ENCODE data around the gene ZNF41.
"Not testable (repeated sequence)": the region's sequence is repeated elsewhere in the genome, so short reads cannot be mapped to it uniquely, and the experiment has no call there.

ZNF41 gene

GRCh38 chrX:47501226-47502074 is 18.4 kb upstream of the ZNF41 start:
- ATAC-seq: no peak
- Mint-ChIP-seq H3K9me3 (no peaks in the 10 kb centered on the region), H3K4me1 (no peaks in the 10 kb centered on the region), H3K36me3 (no peaks in the 10 kb centered on the region), H3K4me3 (no peak overlapping the region), H3K27ac (no peak overlapping the region)
- DNase-seq (ENCODE audit: low spot score in 2 of 2): no peak

GRCh38 chrX:47500554-47500953 is 17.5 kb upstream of the ZNF41 start:
- ATAC-seq (no peak), DNase-seq (ENCODE audit: low spot score in 2 of 2) (no peak)
- H3K4me1 Mint-ChIP-seq: no peaks in the 10 kb centered on the region
- no peak overlapping the region for H3K27ac Mint-ChIP-seq
- no peaks in the 10 kb centered on the region for H3K9me3 Mint-ChIP-seq
- no peak overlapping the region for H3K4me3 Mint-ChIP-seq
- H3K36me3 Mint-ChIP-seq: no peaks in the 10 kb centered on the region

- ATAC-seq (no peak), DNase-seq (ENCODE audit: low spot score in 2 of 2) (no peak)
- Mint-ChIP-seq H3K9me3 (no peaks in the 10 kb centered on the region), H3K4me1 (no peaks in the 10 kb centered on the region), H3K27ac (no peak overlapping the region), H3K36me3 (no peaks in the 10 kb centered on the region), H3K4me3 (no peak overlapping the region)
Measured at GRCh38 chrX:47499293-47499692, 16.3 kb upstream of the ZNF41 start.

GRCh38 chrX:47498411-47498810 is 15.4 kb upstream of the ZNF41 start:
- DNase-seq (ENCODE audit: low spot score in 2 of 2): no peak
- ATAC-seq: no peak
- H3K4me1 Mint-ChIP-seq: no peaks in the 10 kb centered on the region
- no peaks in the 10 kb centered on the region for H3K36me3 Mint-ChIP-seq
- H3K4me3 Mint-ChIP-seq: no peak overlapping the region
- H3K9me3 Mint-ChIP-seq: no peaks in the 10 kb centered on the region
- H3K27ac Mint-ChIP-seq: no peak overlapping the region

- no peak overlapping the region for H3K27ac Mint-ChIP-seq
- H3K9me3 Mint-ChIP-seq: no peaks in the 10 kb centered on the region
- no peak for ATAC-seq
- no peak for DNase-seq (ENCODE audit: low spot score in 2 of 2)
- no peaks in the 10 kb centered on the region for H3K36me3 Mint-ChIP-seq
- H3K4me3 Mint-ChIP-seq: no peak overlapping the region
- no peaks in the 10 kb centered on the region for H3K4me1 Mint-ChIP-seq
Measured at GRCh38 chrX:47497271-47497888, 14.4 kb upstream of the ZNF41 start.

GRCh38 chrX:47492133-47492532 is 9.1 kb upstream of the ZNF41 start:
- not testable (repeated sequence) for H3K9me3 Mint-ChIP-seq, H3K36me3 Mint-ChIP-seq

GRCh38 chrX:47489507-47490275 is 6.7 kb upstream of the ZNF41 start:
- Mint-ChIP-seq H3K4me3 (no peak overlapping the region), H3K4me1 (no peaks in the 10 kb centered on the region), H3K27ac (no peak overlapping the region), H3K36me3 (no peaks in the 10 kb centered on the region), H3K9me3 (no peaks in the 10 kb centered on the region)
- ATAC-seq: no peak
- no peak for DNase-seq (ENCODE audit: low spot score in 2 of 2)

More at GRCh38 chrX:47492133-47492532, 9.1 kb upstream of the ZNF41 start:
- not testable (repeated sequence) for DNase-seq (ENCODE audit: low spot score in 2 of 2); H3K4me3 Mint-ChIP-seq; H3K4me1 Mint-ChIP-seq; ATAC-seq; H3K27ac Mint-ChIP-seq

- DNase-seq (ENCODE audit: low spot score in 2 of 2): no peak
- H3K4me3 Mint-ChIP-seq: no peak overlapping the region
- no peak for ATAC-seq
- H3K27ac Mint-ChIP-seq: no peak overlapping the region
- peaks cover 14% of the 10 kb centered on the region for H3K36me3 Mint-ChIP-seq
- peaks cover 9% of the 10 kb centered on the region for H3K4me1 Mint-ChIP-seq
- no peaks in the 10 kb centered on the region for H3K9me3 Mint-ChIP-seq
Measured at GRCh38 chrX:47484885-47485284, 1.9 kb upstream of the ZNF41 start.

- ATAC-seq (no peak), DNase-seq (ENCODE audit: low spot score in 2 of 2) (no peak)
- H3K27ac Mint-ChIP-seq: peak overlapping the region; percentile 89
- H3K4me3 Mint-ChIP-seq: peak overlapping the region; percentile 77
- H3K4me1 Mint-ChIP-seq: peaks cover 9% of the 10 kb centered on the region
- no peaks in the 10 kb centered on the region for H3K9me3 Mint-ChIP-seq
- peaks cover 19% of the 10 kb centered on the region for H3K36me3 Mint-ChIP-seq
Measured at GRCh38 chrX:47483306-47484268, 565 bp upstream of the ZNF41 start.

- ATAC-seq: peak; percentile 74
- DNase-seq (ENCODE audit: low spot score in 2 of 2): peak; percentile 5 to 56
- Mint-ChIP-seq H3K27ac (peak overlapping the region; percentile 89), H3K36me3 (peaks cover 31% of the 10 kb centered on the region), H3K9me3 (no peaks in the 10 kb centered on the region), H3K4me3 (peak overlapping the region; percentile 77), H3K4me1 (peaks cover 9% of the 10 kb centered on the region)
Measured at GRCh38 chrX:47482065-47482511, 934 bp downstream of the ZNF41 start.

GRCh38 chrX:47481160-47481559 is 1.9 kb downstream of the ZNF41 start:
- Mint-ChIP-seq H3K4me1 (peaks cover 13% of the 10 kb centered on the region), H3K36me3 (peaks cover 31% of the 10 kb centered on the region), H3K9me3 (no peaks in the 10 kb centered on the region), H3K4me3 (peak overlapping the region; percentile 77), H3K27ac (peak overlapping the region; percentile 89)
- DNase-seq (ENCODE audit: low spot score in 2 of 2) (no peak), ATAC-seq (no peak)

- no peak for ATAC-seq
- H3K4me3 Mint-ChIP-seq: peak overlapping the region; percentile 77
- H3K9me3 Mint-ChIP-seq: no peaks in the 10 kb centered on the region
- no peak for DNase-seq (ENCODE audit: low spot score in 2 of 2)
- no peak overlapping the region for H3K27ac Mint-ChIP-seq
- peaks cover 19% of the 10 kb centered on the region for H3K4me1 Mint-ChIP-seq
- peaks cover 31% of the 10 kb centered on the region for H3K36me3 Mint-ChIP-seq
Measured at GRCh38 chrX:47480576-47480975, 2.4 kb downstream of the ZNF41 start.

- no peak overlapping the region for H3K4me3 Mint-ChIP-seq
- no peaks in the 10 kb centered on the region for H3K9me3 Mint-ChIP-seq
- DNase-seq (ENCODE audit: low spot score in 2 of 2): no peak
- H3K36me3 Mint-ChIP-seq: peaks cover 16% of the 10 kb centered on the region
- H3K27ac Mint-ChIP-seq: no peak overlapping the region
- ATAC-seq: peak; percentile 61
- H3K4me1 Mint-ChIP-seq: peaks cover 11% of the 10 kb centered on the region
Measured at GRCh38 chrX:47475476-47475875, 7.5 kb downstream of the ZNF41 start.

- peaks cover 5% of the 10 kb centered on the region for H3K4me1 Mint-ChIP-seq
- no peak overlapping the region for H3K27ac Mint-ChIP-seq
- H3K4me3 Mint-ChIP-seq: no peak overlapping the region
- peaks cover 3% of the 10 kb centered on the region for H3K9me3 Mint-ChIP-seq
- DNase-seq (ENCODE audit: low spot score in 2 of 2): no peak
- ATAC-seq: no peak
- peaks cover 24% of the 10 kb centered on the region for H3K36me3 Mint-ChIP-seq
Measured at GRCh38 chrX:47467106-47467505, 15.9 kb downstream of the ZNF41 start.
